Femur (tissue), 1 donor: ENCODE measurements around the gene BRF1.
"Not testable (repeated sequence)": the region's sequence is repeated elsewhere in the genome, so short reads cannot be mapped to it uniquely, and the experiment has no call there.

Experiments used
- DNase-seq: peaks from one replicate; pipeline ENCODE4 v3.0.0-alpha.2; 2017

BRF1 gene

GRCh38 chr14:105331575-105332349 lies 31.0 kb upstream of the BRF1 start:
- no peak for DNase-seq

- DNase-seq = no peak
Measured at GRCh38 chr14:105330491-105330895, 29.7 kb upstream of the BRF1 start.

GRCh38 chr14:105329411-105330150 lies 28.8 kb upstream of the BRF1 start:
- no peak for DNase-seq

GRCh38 chr14:105328678-105329390 lies 28.0 kb upstream of the BRF1 start:
- DNase-seq = no peak

GRCh38 chr14:105328070-105328677 lies 27.4 kb upstream of the BRF1 start:
- DNase-seq = no peak

GRCh38 chr14:105327695-105328045 lies 26.9 kb upstream of the BRF1 start:
- DNase-seq = not testable (repeated sequence)

GRCh38 chr14:105326891-105327694 lies 26.3 kb upstream of the BRF1 start:
- DNase-seq = no peak

- DNase-seq = no peak
Measured at GRCh38 chr14:105326568-105326867, 25.7 kb upstream of the BRF1 start.

- no peak for DNase-seq
Measured at GRCh38 chr14:105325716-105326567, 25.1 kb upstream of the BRF1 start.

- DNase-seq = no peak
Measured at GRCh38 chr14:105325303-105325702, 24.5 kb upstream of the BRF1 start.

GRCh38 chr14:105324871-105325270 lies 24.1 kb upstream of the BRF1 start:
- DNase-seq = no peak

- peak; percentile 58 for DNase-seq
Measured at GRCh38 chr14:105324080-105324778, 23.4 kb upstream of the BRF1 start.

- no peak for DNase-seq
Measured at GRCh38 chr14:105323663-105324062, 22.9 kb upstream of the BRF1 start.

- no peak for DNase-seq
Measured at GRCh38 chr14:105322791-105323556, 22.2 kb upstream of the BRF1 start.

- no peak for DNase-seq
Measured at GRCh38 chr14:105317546-105317945, 16.7 kb upstream of the BRF1 start.

- no peak for DNase-seq
Measured at GRCh38 chr14:105316968-105317510, 16.2 kb upstream of the BRF1 start.

GRCh38 chr14:105316577-105316941 lies 15.8 kb upstream of the BRF1 start:
- no peak for DNase-seq

GRCh38 chr14:105315941-105316576 lies 15.3 kb upstream of the BRF1 start:
- DNase-seq = no peak

GRCh38 chr14:105315211-105315721 lies 14.5 kb upstream of the BRF1 start:
- DNase-seq = no peak
